Measurements from ENCODE around the gene NDUFA8.

- TF ChIP-seq CTCF (IDR thresholded peaks at IDR 0.05) (no peak), POLR2A (IDR thresholded peaks at IDR 0.05) (no peak)
These were observed 14.1 kb downstream of the NDUFA8 start for GRCh38 chr9:122145592-122145863.

Measured in vagina (tissue), 2 donors.